Inflammatory macrophage treated with lipopolysaccharide for 4 hours (primary cell): ENCODE results near the gene C1orf174.
"Not testable (repeated sequence)": the region's sequence is repeated elsewhere in the genome, so short reads cannot be mapped to it uniquely, and the experiment has no call there.

Experiments
- DNase-seq: peaks from one replicate; pipeline ENCODE4 v3.0.0-alpha.2; 2020

C1orf174 gene

DNA sequence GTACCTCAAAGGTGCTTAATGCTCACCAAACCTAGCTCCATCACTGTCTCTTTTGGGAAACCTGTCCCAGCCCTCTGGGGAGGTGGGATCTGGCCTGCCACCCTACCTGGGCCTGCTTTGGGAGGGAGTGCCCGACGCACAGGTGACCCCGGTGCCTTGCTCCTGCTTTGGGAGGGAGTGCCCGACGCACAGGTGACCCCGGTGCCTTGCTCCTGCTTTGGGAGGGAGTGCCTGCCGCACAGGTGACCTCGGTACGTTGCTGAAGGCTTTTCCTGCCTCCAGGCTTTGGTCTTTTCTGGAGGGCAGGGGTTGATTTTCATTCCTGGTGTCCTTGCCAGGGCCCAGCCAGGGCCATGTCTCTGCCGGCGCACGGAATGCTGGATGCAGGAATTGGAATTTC lies 25.2 kb upstream of the C1orf174 start:
- no peak for DNase-seq

DNA sequence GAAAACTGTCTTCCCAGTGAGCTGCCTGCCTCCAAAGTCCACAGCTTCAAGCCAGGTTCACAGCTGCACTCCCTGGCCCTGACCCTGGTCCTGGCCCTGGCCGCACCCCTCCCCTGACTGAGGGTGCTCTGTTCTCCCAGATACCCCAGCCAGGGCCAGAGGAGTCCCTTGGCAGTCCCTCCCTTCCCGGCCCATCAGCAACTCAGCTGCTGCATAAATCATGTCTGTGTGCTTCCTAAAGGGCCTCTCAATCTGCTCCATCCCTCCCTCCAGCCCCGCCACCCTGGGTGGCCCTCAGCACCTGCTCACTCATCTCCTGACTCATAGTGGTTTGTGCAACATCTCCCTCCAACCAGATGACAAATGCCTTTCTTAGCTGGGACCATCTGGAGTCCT lies 24.8 kb upstream of the C1orf174 start:
- DNase-seq: no peak

GRCh38 chr1:3924186-3924824 lies 24.2 kb upstream of the C1orf174 start:
- no peak for DNase-seq

GRCh38 chr1:3923378-3924185 lies 23.5 kb upstream of the C1orf174 start:
- DNase-seq: no peak

DNA sequence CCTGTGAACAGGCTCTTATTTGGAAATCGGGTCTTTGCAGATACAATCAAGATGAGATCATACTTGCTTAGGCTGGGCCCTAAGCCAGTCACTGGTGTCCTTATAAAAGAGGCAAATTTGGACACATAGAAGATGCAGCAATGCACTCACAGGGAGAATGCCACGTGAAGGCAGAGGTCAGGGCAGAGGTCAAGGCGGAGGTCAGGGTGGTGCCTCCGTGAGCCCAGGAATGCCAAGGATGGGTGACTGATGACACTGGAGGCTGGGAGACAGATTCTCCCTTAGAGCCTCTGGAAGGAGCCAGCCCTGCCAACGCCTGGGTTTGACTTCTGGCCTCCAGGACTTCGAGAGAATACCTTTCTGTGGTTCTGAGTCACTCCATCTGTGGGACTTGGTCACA lies 22.8 kb upstream of the C1orf174 start:
- DNase-seq: no peak

DNA sequence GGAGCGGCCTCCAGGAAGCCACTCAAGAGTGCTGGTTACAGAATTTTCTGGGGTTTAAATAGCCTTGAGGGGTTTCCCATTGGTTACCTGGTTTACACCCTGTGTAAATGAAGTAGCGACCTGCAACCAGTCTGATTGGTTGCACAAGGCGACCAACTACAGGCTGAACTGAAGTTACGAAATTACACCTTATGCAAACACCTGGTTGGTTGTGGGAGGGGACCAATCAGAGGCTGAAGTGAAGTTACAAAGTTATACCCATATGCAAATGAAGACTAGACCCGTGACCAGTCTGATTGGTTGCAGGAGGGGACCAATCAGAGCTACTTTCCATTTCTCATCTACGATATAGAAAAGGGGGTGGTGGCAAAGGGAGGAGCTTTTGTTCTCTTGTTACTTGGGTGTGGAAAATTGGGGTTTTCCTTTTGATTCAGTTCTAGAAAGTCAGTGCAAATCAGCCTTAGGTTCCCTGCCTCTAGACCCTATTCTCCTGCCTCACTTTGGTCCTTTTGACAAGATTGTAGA lies 22.2 kb upstream of the C1orf174 start:
- peak; percentile 16 for DNase-seq

DNA sequence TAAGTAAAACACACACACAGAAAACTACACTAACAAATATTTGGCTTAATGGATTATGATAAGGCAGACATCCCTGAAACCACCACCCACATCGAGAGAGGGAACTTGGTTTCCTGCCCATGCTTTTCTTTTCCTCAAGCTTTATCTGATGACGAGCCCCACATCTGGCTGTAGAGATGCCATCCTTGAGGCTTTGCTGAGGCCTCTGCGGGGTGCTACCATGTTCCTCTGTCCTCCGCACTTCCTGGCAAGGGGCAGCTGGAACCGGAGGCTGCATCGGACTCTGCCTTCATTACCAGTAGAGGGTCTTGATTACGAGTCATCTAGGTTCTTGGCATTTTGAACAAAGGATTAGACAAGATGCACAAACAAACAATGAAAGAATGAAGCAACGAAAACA lies 21.7 kb upstream of the C1orf174 start:
- DNase-seq: no peak

DNA sequence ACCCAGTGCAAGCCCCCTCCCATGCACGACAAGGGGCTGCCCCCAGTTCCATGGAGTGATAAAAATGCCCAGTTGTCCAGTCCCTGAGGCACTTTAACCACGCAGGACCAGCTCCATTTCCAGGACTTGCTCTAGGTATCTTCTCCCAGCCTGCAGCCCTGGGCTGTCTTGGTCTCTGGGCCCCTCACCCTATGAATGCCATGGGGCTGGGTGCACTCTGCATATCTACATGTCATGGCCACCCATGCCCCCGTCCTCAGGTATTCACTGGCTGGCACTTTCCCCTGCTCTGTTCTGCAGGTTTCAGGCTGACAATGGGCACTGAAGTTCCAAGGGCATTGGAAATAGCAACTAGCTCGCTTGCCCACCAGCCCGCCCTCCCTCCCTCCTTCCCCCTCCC lies 19.6 kb upstream of the C1orf174 start:
- DNase-seq: no peak

- no peak for DNase-seq
Measured at GRCh38 chr1:3918966-3919611, 19.0 kb upstream of the C1orf174 start.

GRCh38 chr1:3918359-3918758 lies 18.3 kb upstream of the C1orf174 start:
- DNase-seq: not testable (repeated sequence)

DNA sequence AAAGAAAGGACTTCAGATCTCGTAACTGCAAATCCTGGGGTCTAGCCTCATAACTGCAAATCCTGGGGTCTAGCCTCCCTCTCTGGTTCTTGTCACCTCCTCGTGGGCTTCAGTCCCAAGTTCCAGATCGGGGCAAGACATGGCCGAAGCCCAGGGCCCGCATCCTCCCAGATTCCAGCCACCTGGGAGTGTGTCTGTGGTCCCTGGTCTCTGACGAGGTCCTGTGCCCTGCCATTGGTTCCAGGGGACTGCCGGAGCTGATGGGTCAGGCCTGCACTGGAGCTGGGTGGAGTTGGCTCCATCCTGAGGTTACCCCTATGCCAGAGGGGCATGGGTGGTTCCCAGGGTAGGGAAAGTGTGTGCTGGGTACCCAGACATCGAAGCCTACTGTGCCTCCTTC lies 17.7 kb upstream of the C1orf174 start:
- DNase-seq: no peak

DNA sequence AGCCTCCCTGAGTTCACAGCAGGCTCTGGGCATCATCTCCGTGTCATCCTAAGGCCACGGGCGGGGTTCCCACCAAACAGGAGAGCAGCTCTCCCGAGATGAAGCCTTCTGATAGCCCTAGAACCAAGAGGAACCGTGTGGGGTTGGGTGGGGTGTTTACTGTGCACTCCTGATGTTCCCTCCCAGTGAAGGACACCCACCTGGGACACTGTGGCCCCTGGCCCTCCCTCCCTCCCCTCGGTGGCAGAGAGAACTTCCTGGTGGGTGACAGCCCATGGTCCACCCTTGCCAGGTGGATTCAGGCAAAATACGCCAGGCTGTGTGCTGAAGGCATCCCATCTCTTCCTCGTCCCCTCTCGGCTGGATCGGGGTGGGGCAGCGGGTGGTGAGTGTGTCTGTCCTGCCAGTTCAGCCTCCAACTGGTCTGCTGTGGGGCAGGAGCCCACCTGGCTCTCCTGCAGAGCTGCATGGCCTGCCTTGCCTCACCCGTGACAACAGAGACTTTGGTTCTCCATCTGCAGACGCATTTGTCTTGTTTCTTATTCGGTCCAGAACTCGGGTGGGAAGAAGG lies 15.6 kb upstream of the C1orf174 start:
- DNase-seq: no peak

- no peak for DNase-seq
Measured at GRCh38 chr1:3914911-3915310, 14.8 kb upstream of the C1orf174 start.

DNA sequence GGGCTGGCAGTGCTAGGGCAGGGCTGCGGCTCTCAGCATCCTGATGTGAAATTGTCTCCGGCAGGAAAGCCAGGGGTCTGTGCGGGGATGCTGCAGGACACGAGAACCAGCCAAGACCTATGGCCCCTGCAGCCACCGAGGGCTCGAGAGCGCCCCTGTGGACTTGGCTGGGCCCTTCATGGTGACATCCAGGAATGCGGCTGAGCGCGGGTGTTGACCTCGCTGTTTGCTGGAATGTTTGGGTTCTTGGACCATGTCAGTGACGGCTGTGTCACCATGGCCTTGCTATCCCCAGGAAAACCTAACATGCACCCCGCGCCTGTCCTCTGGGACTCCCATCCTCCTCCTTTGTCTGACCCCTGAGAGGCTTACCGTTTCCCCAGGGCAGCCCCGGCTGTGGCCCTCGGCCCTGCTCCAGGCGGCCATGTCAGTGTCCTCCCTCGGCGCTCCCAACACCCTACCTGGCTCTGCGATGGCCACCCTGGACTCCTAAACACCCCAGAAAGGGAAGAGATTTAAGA lies 14.3 kb upstream of the C1orf174 start:
- no peak for DNase-seq

DNA sequence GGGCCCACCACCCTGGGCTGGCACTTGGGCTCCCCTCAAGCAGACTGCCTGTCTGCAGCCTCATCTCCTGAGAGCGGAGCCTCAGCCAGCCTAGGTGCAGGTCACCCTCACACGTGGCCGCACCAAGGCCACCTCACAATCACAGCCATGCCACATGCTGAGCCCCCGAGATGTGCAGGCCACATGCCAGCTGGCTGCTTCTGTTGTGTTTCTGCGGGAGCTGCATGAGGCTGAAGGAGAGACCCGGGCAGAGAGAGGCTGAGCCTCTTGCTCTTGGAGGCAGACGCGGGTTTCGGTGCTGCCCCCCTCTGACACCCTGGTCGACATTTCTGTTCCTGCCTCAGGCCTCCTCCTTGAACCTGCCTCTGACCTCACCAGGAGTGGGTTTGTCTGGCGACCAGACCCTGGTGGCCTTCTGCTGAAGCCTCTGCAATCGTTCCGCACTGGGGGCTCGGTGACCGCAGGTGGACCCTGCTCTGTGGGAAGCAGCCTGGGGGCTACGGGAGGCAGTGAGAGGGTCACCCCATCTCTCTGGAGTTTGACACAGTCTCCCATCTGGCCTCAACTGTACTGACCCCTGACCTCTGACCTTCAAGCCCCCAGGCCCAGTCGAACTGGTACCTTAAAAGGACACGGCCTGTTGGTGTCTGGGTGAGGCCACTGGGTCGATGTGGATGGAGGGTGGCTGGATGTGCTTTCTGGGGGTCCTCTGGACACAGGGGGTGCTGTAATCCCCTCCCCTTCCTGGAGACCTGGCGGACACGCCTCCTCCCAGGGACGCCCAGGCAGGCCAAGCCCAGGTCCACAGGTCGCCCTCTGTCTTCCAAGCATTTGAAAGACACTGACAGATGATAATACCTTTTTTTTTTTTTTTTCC lies 13.0 kb upstream of the C1orf174 start:
- DNase-seq: no peak

- DNase-seq: no peak
Measured at GRCh38 chr1:3911981-3912808, 12.1 kb upstream of the C1orf174 start.

GRCh38 chr1:3910857-3911845 lies 11.1 kb upstream of the C1orf174 start:
- DNase-seq: peak; percentile 33

DNA sequence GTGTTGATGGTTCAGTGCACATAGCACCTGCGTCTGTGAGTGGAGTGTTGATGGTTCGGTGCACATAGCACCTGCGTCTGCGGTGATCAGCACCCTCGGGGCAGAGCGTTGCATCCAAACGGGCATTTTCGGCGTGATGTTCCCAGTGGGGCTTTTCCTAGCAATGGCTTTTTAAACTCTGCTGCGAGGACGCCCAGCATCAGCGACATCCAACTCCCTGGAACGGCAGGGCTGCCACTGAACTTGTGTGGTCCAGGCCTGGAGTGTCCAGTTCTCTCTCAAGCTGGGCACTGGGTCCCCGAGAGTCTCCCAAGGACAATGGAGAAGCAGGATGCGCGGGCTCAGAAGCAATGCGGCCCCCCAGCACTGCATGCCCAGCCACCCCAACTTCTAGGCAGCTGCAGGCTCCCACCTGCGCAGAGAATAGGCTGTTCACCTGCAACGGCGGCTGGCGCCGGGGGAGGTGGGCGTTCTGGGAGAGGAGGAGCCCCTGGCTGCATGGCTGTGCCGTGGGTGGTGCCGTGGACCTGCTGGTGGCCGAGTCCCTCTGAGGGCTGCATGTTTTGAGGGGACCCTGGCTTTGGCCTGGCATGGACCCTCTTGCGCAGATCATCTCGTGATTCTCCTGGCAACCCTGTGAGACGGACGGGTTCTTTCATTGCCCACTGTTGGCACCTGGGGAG lies 10.1 kb upstream of the C1orf174 start:
- no peak for DNase-seq

DNA sequence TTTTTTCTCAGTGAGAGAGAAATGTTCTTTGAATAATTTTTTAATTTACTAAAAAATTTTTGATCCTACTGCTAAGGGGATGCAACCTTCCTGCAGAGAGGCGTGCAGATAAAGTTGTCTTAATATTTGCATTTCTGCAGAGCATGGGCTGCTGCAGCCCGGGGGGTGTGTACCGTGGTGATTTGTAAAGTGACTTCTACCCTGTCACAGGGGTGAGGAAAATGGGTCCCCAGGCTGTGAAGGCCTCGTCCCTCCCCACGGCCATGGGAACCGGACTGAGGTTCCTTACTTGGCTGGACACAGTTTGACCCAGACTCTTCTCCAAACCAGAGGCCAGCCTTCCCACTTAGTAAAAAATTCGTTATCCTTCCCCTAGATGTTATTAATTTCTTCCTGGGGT lies 9.5 kb upstream of the C1orf174 start:
- no peak for DNase-seq
